DND-41 (cell line): ENCODE data around the gene MEGF6.

Experiments
- CTCF ChIP-seq: IDR thresholded peaks from 2 replicates; pipeline ENCODE4 v1.5.1; 2012; ENCODE audit warnings: borderline replicate concordance, low read length, moderate library complexity, mild to moderate bottlenecking; ENCODE audit not compliant: poor library complexity, severe bottlenecking; ENCODE audit errors: extremely low read depth
- EZH2 ChIP-seq: IDR thresholded peaks from 3 replicates; pipeline ENCODE4 v1.6.1; 2012; ENCODE audit warnings: borderline replicate concordance, low read depth, mild to moderate bottlenecking, moderate library complexity, low read length, inconsistent platforms; ENCODE audit not compliant: severe bottlenecking

GRCh38 chr1:3551711-3552110, 59.6 kb downstream of the MEGF6 start:
- TF ChIP-seq CTCF = no peak
- no peak for TF ChIP-seq EZH2
